Muscle of leg (tissue), 11 donors: Measurements from ENCODE around the gene LSM7. TPM values are rescaled to one million over a fixed set of nuclear protein-coding genes. Genes with fewer than 3 reads are reported as not detected.

Experiments
- DNase-seq: peaks from one replicate; pipeline ENCODE4 v3.0.0; 2013
- H3K27ac ChIP-seq: one replicate; pipeline ENCODE4 v1.5.1; 2013; ENCODE audit warnings: mild to moderate bottlenecking, low read length, control low read depth
- H3K27me3 ChIP-seq: one replicate; pipeline ENCODE4 v1.6.1; 2013; ENCODE audit warnings: low read length; ENCODE audit not compliant: control insufficient read depth, insufficient read depth
- H3K36me3 ChIP-seq: one replicate; pipeline ENCODE4 v1.6.1; 2013; ENCODE audit warnings: low read length; ENCODE audit not compliant: control insufficient read depth, insufficient read depth
- H3K4me1 ChIP-seq: one replicate; pipeline ENCODE4 v1.6.1; 2013; ENCODE audit warnings: low read length; ENCODE audit not compliant: control insufficient read depth, insufficient read depth
- H3K4me3 ChIP-seq: one replicate; pipeline ENCODE4 v1.5.1; 2013; ENCODE audit warnings: low read length, control low read depth
- H3K9me3 ChIP-seq: replicated peaks from 2 replicates; pipeline ENCODE4 v1.6.1; 2013; ENCODE audit warnings: low read depth, low read length; ENCODE audit not compliant: control insufficient read depth
- WGBS: methylation state at CpG from one replicate; pipeline ENCODE4 v1.1.5; 2013; ENCODE audit warnings: missing lambda C conversion rate; ENCODE audit not compliant: insufficient coverage; 5-methylcytosine and 5-hydroxymethylcytosine counted together
- polyA plus RNA-seq, 8 donors: library from polyadenylated mRNA; unstranded; fragments of 120-200 nt; gene quantifications; one replicate each; pipeline versions ENCODE4 v1.2.1 to v1.2.3, GENCODE V29; 2013; ENCODE audit warnings: inconsistent platforms in 1 of 8, low replicate concordance in 1 of 8; ENCODE audit not compliant: insufficient read length in 8 of 8, insufficient read depth in 1 of 8
- total RNA-seq: library from RNA; stranded (reverse); fragments of 120-200 nt; gene quantifications from one replicate; pipeline ENCODE4 v1.2.4, GENCODE V29; 2013

Gene LSM7
- total and polyA plus RNA-seq, 9 donors: 83.0 to 102 (median 95.2) TPM

DNA sequence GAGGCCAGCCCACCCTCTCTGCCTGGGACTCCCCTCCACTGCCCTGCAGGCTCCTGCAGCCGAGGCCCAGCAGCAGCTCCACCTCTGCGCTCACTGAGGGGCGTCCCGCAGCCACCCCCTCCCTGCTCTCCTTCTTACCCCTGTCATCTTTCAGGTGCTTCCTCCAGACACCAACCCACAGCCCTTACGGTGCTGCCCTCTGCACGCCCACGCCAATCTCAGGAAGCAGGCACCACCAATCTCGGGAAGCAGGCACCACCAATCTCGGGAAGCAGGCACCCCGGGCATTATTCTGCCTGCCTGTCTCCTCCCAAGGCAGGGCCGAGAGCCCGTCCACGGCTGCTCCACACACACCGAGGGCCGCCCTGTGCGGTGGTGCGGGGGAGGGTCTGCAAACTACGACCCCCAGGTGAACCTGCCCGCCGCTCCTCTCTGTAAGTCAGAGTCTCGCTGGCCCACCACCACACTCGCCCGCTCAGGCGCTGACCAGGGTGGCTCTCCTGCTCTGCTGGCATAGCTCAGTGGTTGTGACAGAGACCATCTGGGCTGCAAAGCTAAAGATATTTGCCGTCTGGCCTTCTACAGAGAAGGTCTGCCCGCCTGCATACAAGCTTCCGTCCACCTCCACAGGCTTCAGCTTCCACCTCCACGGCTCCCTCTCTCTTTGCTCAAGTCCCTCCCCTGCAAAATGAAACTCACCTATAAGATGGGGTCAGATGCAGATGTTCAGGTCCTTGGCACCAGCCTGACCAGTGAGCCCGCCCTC lies 2.9 kb downstream of the LSM7 start:
- WGBS: 85% methylated on average over 25 of the region's 29 CpGs
- Histone ChIP-seq H3K27ac (no peak overlapping the region), H3K36me3 (peaks cover 53% of the 10 kb centered on the region), H3K4me1 (peaks cover 29% of the 10 kb centered on the region), H3K4me3 (no peak overlapping the region), H3K27me3 (no peaks in the 10 kb centered on the region), H3K9me3 (no peaks in the 10 kb centered on the region)
- DNase-seq: no peak

DNA sequence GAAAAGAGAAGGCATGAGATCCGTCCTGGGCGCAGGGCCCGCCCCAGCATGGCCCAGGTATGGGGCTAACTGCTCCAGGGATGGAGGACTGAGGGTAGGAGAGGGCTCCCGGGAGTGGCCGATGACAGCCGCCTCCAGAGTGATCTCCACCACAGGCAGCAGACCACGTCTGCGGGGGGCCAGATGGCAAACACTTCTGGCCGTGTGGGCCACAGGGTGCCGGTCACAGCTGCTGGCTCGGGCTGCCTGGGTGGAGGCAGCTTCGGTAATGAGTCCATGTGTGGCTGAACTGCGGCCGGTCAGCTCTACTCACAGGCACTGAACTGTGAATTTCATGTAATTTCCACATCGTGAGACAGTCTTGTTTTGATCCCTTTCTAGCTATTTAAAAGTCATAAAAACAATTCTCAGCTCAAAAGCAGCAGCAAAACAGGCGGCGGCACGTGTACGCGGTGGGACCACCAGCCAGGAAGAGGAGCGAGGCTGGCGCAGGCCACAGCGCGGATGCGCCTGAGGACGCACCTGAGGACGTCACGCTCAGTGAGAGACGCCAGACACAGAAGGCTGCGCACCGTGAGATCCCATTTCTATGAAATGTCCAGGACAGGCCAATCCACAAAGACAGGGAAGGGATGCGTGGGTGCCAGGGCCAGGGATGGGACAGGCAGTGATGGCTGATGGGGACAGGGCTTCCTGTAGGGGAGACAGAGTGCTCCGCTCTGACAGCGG lies 4.0 kb downstream of the LSM7 start:
- Histone ChIP-seq H3K4me3 (no peak overlapping the region), H3K36me3 (peaks cover 53% of the 10 kb centered on the region), H3K9me3 (no peaks in the 10 kb centered on the region), H3K27me3 (no peaks in the 10 kb centered on the region), H3K4me1 (peaks cover 23% of the 10 kb centered on the region), H3K27ac (no peak overlapping the region)
- DNase-seq: no peak
- WGBS: 90% methylated on average over 33 of the region's 34 CpGs

DNA sequence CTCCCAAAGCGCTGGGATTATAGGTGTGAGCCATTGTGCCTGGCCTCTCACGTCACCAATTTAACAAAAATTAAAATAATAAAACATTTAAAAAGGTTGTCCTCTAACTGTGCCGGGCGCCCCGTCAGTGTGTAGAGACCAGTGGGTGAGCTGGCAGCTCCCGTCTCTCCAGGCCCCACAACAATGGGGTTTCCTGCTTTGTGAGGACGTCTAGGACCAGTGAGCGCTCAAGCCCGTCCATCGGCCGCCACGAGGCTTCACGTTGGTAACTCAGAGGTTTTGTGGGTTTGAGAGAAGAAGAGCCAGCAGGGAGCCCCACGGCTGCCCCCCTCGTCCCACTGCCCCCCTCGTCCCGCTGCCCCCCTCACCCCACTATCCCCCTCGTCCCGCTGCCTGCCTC lies 4.7 kb downstream of the LSM7 start:
- Histone ChIP-seq H3K36me3 (peaks cover 53% of the 10 kb centered on the region), H3K27ac (no peak overlapping the region), H3K4me1 (peaks cover 17% of the 10 kb centered on the region), H3K27me3 (no peaks in the 10 kb centered on the region), H3K4me3 (no peak overlapping the region), H3K9me3 (no peaks in the 10 kb centered on the region)
- WGBS: 88% methylated on average over 4 of the region's 19 CpGs
- no peak for DNase-seq

DNA sequence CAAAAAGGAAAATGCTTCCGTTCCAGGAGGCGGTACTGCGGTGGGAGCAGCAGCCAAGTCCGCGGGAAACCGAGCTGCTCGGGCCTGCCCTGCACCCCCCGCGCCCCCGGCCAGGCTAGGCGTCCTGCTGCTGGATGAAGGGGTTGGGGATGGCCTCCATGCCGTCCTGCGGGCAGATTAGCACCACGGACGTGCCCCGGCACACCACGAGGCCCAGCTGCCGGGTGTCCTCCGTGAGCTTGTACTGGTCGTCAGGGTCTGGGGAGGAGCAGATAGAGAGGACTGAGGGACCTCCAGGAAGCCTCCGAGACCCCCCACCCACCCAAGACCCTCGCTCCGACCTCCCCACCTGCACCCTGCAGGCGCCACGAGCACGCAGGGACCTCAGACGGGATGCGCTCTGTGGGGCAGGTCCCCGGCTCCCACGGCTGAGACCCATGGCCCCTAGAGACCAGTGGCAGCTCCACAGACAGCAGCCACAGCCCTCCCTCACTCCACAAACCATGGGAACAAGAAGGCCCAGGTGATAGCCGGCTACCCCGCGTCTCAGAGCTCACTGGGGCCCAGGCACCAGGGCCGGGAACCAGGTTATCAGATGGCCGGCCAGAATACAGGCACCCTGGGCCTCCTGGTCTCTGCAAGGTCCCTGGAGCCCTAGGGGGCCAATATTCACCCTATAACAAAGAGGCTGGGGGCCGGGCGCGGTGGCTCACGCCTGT lies 6.7 kb downstream of the LSM7 start:
- no peaks in the 10 kb centered on the region for H3K9me3 ChIP-seq
- WGBS: 82% methylated on average over 23 of the region's 39 CpGs
- no peak for DNase-seq
- H3K36me3 ChIP-seq: peaks cover 48% of the 10 kb centered on the region
- peaks cover 6% of the 10 kb centered on the region for H3K4me1 ChIP-seq
- no peak overlapping the region for H3K27ac ChIP-seq
- no peaks in the 10 kb centered on the region for H3K27me3 ChIP-seq
- no peak overlapping the region for H3K4me3 ChIP-seq

DNA sequence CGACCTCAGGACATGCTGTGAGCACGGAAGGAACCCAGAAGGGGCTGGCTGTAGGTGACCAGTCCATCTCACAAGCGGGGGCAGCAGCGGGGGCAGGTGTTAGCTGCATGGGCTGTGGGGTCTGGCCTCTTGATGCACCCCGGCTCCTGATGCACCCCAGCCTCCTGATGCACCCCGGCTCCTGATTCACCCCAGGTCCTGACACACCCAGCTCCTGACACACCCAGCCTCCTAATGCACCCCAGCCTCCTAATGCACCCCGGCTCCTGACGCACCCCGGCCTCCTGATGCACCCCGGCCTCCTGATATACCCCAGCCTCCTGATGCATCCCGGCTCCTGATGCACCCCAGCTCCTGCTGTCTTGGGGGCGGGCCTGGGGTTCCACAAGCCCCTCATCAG lies 7.4 kb downstream of the LSM7 start:
- no peak for DNase-seq
- Histone ChIP-seq H3K9me3 (no peaks in the 10 kb centered on the region), H3K4me1 (peaks cover 8% of the 10 kb centered on the region), H3K36me3 (peaks cover 45% of the 10 kb centered on the region), H3K27me3 (no peaks in the 10 kb centered on the region), H3K27ac (no peak overlapping the region), H3K4me3 (no peak overlapping the region)
- 75% methylated on average over 11 of the region's 12 CpGs for WGBS

DNA sequence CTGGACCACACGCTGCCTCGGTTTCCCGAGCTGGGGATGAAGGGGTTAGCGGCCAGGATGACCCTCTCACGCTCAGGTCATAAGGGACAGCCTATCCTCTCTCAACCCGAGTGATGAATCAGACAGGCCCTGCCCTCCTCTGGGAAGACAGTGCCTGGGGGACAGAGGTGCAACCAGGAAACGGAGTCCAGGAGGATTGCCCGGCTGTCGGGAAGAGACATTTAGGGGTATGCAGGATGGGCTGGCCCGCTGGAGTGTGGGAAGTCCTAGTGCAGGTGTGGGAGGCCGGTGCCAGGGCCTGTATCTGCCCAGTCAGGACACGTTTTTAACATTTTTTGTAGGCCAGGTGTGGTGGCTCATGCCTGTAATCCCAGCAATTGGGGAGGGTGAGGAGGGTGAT lies 8.3 kb downstream of the LSM7 start:
- H3K9me3 ChIP-seq: peaks cover 3% of the 10 kb centered on the region
- H3K4me3 ChIP-seq: no peak overlapping the region
- H3K4me1 ChIP-seq: peaks cover 9% of the 10 kb centered on the region
- WGBS: 38% methylated on average over 12 of the region's 12 CpGs
- H3K27ac ChIP-seq: no peak overlapping the region
- H3K36me3 ChIP-seq: peaks cover 39% of the 10 kb centered on the region
- DNase-seq: no peak
- H3K27me3 ChIP-seq: no peaks in the 10 kb centered on the region

DNA sequence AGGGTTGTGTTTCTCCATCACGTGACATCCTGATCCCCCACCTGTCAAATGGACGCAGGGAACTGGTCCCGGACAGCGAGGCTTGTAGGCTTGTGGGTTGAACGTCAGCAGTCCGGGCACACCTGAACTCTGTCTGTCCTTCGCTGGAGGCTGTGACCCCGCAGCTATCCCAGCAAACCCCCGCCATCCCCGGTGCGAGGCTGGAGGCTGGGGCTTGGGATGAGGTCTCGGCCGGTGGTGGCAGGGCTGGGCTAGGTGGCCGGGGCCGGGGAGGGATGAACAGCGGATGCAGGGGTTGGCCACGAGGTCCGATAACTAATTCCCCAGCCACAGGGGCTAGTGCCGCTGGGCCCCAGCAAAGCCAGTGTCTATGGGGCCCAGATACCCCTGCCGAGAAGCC lies 8.8 kb downstream of the LSM7 start:
- no peak for DNase-seq
- Histone ChIP-seq H3K9me3 (peaks cover 7% of the 10 kb centered on the region), H3K4me3 (no peak overlapping the region), H3K36me3 (peaks cover 34% of the 10 kb centered on the region), H3K27ac (no peak overlapping the region), H3K27me3 (no peaks in the 10 kb centered on the region), H3K4me1 (peaks cover 9% of the 10 kb centered on the region)
- WGBS: 45% methylated on average over 20 of the region's 20 CpGs

DNA sequence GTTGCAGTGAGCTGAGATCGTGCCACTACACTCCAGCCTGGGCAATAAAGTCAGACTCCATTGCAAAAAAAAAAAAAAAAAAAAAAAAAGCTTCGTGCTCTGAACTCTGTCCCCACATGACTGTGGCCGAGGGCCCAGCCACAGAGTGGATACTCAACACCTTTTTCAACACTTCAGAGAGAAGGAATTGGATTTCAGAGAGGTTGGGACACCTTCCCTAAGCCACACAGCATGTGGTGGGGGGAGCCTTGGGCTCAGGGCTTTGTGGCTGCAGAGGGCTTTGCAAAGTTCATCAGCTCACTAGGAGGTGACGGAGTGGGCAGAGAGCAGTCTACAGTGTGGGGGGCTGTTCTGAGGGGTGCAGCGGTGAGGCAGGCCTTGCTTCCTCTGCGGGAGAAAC lies 9.5 kb downstream of the LSM7 start:
- Histone ChIP-seq H3K36me3 (peaks cover 28% of the 10 kb centered on the region), H3K4me1 (peaks cover 9% of the 10 kb centered on the region), H3K27ac (no peak overlapping the region), H3K9me3 (peaks cover 7% of the 10 kb centered on the region), H3K4me3 (no peak overlapping the region), H3K27me3 (no peaks in the 10 kb centered on the region)
- no peak for DNase-seq
- WGBS: 73% methylated on average over 3 of the region's 6 CpGs

DNA sequence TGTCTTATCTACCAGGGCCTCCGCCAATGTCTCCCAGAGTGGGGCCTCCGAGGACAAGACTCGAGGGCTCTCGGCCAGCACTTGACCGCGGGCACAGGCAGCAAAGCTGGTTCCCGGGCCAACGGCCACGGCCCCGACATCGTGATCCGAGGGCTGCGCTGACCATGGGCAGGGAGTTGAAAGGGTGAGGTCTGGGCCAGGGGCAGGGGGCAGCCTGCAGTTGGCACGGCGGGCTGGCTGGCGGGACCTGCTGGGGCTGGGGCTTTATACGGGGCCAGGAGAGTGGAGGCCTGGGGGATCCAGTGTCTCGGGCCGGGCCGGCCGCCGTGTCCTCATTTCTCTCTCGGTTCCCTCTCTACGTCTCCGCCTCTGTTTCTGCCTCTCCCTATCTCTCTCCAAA lies 10.6 kb downstream of the LSM7 start:
- 90% methylated on average over 15 of the region's 25 CpGs for WGBS
- DNase-seq: no peak

DNA sequence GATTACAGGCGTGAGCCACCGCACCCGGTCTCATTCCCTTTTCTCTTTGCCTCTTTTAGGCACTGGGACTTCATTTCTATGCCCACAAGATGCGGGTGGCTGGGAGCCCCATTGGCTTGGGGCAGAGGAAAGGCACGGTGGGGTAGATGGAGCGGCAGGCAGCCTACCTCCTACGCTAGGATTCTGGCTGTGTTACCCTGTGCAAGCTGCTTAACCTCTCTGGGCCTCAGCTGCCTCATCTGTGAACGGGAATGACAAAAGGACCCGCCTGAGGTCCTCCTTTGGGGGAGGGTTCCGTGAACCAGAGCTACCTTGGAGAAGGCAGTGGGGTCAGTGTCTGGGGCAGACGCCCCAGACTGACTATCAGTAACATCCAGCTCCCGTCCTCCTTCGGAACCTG lies 11.1 kb downstream of the LSM7 start:
- Histone ChIP-seq H3K36me3 (peaks cover 14% of the 10 kb centered on the region), H3K27ac (no peak overlapping the region), H3K27me3 (peaks cover 13% of the 10 kb centered on the region), H3K4me3 (no peak overlapping the region), H3K9me3 (peaks cover 7% of the 10 kb centered on the region), H3K4me1 (peaks cover 13% of the 10 kb centered on the region)
- WGBS: 90% methylated on average over 12 of the region's 13 CpGs
- no peak for DNase-seq

More for the DNA sequence above, 10.6 kb downstream of the LSM7 start:
- no peak overlapping the region for H3K4me3 ChIP-seq
- peaks cover 9% of the 10 kb centered on the region for H3K27me3 ChIP-seq
- peaks cover 7% of the 10 kb centered on the region for H3K9me3 ChIP-seq
- H3K36me3 ChIP-seq: peaks cover 17% of the 10 kb centered on the region
- peaks cover 9% of the 10 kb centered on the region for H3K4me1 ChIP-seq
- no peak overlapping the region for H3K27ac ChIP-seq
